Measurements from ENCODE around the gene ALAS1.

DNA sequence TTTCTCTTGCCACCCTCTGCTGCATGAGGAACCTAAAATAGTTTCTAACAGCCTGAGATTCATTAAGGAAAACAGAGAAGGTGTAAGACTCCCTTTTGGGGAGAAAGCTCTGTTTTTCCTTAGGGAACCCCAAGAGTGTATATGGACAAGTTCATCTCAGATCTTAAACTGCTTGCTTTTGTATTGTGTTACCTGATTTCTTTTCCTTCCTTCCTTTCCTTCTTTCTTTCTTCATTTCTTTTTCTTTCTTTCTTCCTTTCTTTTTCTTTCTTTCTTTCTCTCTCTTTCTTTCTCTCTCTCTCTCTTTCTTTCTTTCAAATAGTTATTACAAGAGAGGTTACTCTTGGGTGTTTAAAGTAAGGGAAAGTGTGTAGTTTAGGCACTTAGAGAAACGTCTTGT is 38.5 kb upstream of the ALAS1 start:
- TF ChIP-seq POLR2A (IDR thresholded peaks at IDR 0.05): no peak
- TF ChIP-seq, protein P1, sequence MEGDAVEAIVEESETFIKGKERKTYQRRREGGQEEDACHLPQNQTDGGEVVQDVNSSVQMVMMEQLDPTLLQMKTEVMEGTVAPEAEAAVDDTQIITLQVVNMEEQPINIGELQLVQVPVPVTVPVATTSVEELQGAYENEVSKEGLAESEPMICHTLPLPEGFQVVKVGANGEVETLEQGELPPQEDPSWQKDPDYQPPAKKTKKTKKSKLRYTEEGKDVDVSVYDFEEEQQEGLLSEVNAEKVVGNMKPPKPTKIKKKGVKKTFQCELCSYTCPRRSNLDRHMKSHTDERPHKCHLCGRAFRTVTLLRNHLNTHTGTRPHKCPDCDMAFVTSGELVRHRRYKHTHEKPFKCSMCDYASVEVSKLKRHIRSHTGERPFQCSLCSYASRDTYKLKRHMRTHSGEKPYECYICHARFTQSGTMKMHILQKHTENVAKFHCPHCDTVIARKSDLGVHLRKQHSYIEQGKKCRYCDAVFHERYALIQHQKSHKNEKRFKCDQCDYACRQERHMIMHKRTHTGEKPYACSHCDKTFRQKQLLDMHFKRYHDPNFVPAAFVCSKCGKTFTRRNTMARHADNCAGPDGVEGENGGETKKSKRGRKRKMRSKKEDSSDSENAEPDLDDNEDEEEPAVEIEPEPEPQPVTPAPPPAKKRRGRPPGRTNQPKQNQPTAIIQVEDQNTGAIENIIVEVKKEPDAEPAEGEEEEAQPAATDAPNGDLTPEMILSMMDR (IDR thresholded peaks at IDR 0.05): no peak
- no peak for TF ChIP-seq EP300 (IDR thresholded peaks at IDR 0.05)
